HepG2 (cell line): Measurements from ENCODE around the gene ALG11. TPM values are rescaled to one million over a fixed set of nuclear protein-coding genes. Genes with fewer than 3 reads are reported as not detected.
A peak's percentile ranks its signal among the peaks of the same experiment; 100 is the strongest.

ENCODE experiments used
- ARHGAP35 ChIP-seq: sonication (generic); formaldehyde crosslinking; IDR thresholded peaks from 2 replicates; pipeline ENCODE4 v1.9.0; 2022; ENCODE audit warnings: mild to moderate bottlenecking, inconsistent platforms, moderate library complexity, missing genetic modification reagents, borderline replicate concordance
- ARID3A ChIP-seq: IDR thresholded peaks from 2 replicates; pipeline ENCODE4 v1.6.1; 2012; ENCODE audit warnings: low read depth, low read length, improper control_type of control experiment
- CHCHD3 ChIP-seq: sonication (generic); formaldehyde crosslinking; IDR thresholded peaks from 2 replicates; pipeline ENCODE4 v1.8.0; 2022; ENCODE audit warnings: mild to moderate bottlenecking, missing genetic modification reagents, moderate library complexity
- DPF2 ChIP-seq: sonication (generic); formaldehyde crosslinking; IDR thresholded peaks from 2 replicates; pipeline ENCODE4 v1.4.0; 2020; ENCODE audit warnings: mild to moderate bottlenecking, low read depth, missing genetic modification reagents, borderline replicate concordance
- FOXP4 ChIP-seq: sonication (generic); formaldehyde crosslinking; IDR thresholded peaks from 2 replicates; pipeline ENCODE4 v1.4.0; 2020; ENCODE audit warnings: missing genetic modification reagents
- KDM6A ChIP-seq: IDR thresholded peaks from 2 replicates; pipeline ENCODE4 v1.6.1; 2016; ENCODE audit warnings: low read depth
- KLF9 ChIP-seq: IDR thresholded peaks from 2 replicates; pipeline ENCODE4 v1.6.1; 2016; ENCODE audit warnings: low read depth
- KMT2A ChIP-seq: sonication (generic); formaldehyde crosslinking; IDR thresholded peaks from 2 replicates; pipeline ENCODE4 v1.4.0; 2020; ENCODE audit warnings: missing genetic modification reagents
- NAIF1 ChIP-seq: sonication (generic); formaldehyde crosslinking; IDR thresholded peaks from 2 replicates; pipeline ENCODE4 v1.5.0; 2020; ENCODE audit warnings: mild to moderate bottlenecking, missing genetic modification reagents, borderline replicate concordance
- NFE2 ChIP-seq: sonication (generic); formaldehyde crosslinking; IDR thresholded peaks from 2 replicates; pipeline ENCODE4 v1.4.0; 2020; ENCODE audit warnings: missing genetic modification reagents
- NR2F2 ChIP-seq: IDR thresholded peaks from 2 replicates; pipeline ENCODE4 v1.6.1; 2012; ENCODE audit warnings: low read depth, inconsistent platforms, borderline replicate concordance
- PITX1 ChIP-seq: sonication (generic); formaldehyde crosslinking; IDR thresholded peaks from 2 replicates; pipeline ENCODE4 v1.5.1; 2020; ENCODE audit warnings: mild to moderate bottlenecking, missing genetic modification reagents
- RFXAP ChIP-seq: sonication (generic); formaldehyde crosslinking; IDR thresholded peaks from 2 replicates; pipeline ENCODE4 v1.4.0; 2020; ENCODE audit warnings: missing genetic modification reagents, borderline replicate concordance
- TARDBP ChIP-seq: sonication (generic); formaldehyde crosslinking; IDR thresholded peaks from 2 replicates; pipeline ENCODE4 v1.8.0; 2022; ENCODE audit warnings: mild to moderate bottlenecking, missing genetic modification reagents
- U2AF2 ChIP-seq: fragments of 200-400 bp; formaldehyde crosslinking; IDR thresholded peaks from 2 replicates; pipeline ENCODE4 v1.6.1; 2017; ENCODE audit warnings: low read depth, mild to moderate bottlenecking, low read length
- YEATS2 ChIP-seq: sonication (generic); formaldehyde crosslinking; IDR thresholded peaks from 2 replicates; pipeline ENCODE4 v1.4.0; 2020; ENCODE audit warnings: missing genetic modification reagents, borderline replicate concordance
- ZBTB33 ChIP-seq: sonication (generic); formaldehyde crosslinking; IDR thresholded peaks from 2 replicates; pipeline ENCODE4 v1.4.0; 2020; ENCODE audit warnings: missing genetic modification reagents
- ZNF138 ChIP-seq: sonication (generic); formaldehyde crosslinking; IDR thresholded peaks from 2 replicates; pipeline ENCODE4 v1.5.0; 2020; ENCODE audit warnings: mild to moderate bottlenecking, low read depth, missing genetic modification reagents
- ZNF234 ChIP-seq: sonication (generic); formaldehyde crosslinking; conservative IDR thresholded peaks from 2 replicates; pipeline ENCODE4 v1.5.1; 2020; ENCODE audit warnings: mild to moderate bottlenecking, missing genetic modification reagents
- ZNF367 ChIP-seq: sonication (generic); formaldehyde crosslinking; IDR thresholded peaks from 2 replicates; pipeline ENCODE4 v1.4.0; 2020; ENCODE audit warnings: missing genetic modification reagents, borderline replicate concordance
- ZNF644 ChIP-seq: IDR thresholded peaks from 2 replicates; pipeline ENCODE4 v1.6.1; 2016; ENCODE audit warnings: low read depth
- ZNF724P ChIP-seq: sonication (generic); formaldehyde crosslinking; IDR thresholded peaks from 2 replicates; pipeline ENCODE4 v1.8.0; 2022; ENCODE audit warnings: missing genetic modification reagents, borderline replicate concordance
- ZSCAN20 ChIP-seq: sonication (generic); formaldehyde crosslinking; IDR thresholded peaks from 2 replicates; pipeline ENCODE4 v1.4.0; 2020; ENCODE audit warnings: missing genetic modification reagents, mild to moderate bottlenecking, borderline replicate concordance
- polyA plus RNA-seq, 8 experiments: library from polyadenylated mRNA; depleted of rRNA in 3 of 8; stranded (reverse) in 7 of 8; unstranded in 1 of 8; fragments of >200 nt; fragmentation: Illumina TruSeq in 4 of 8; extraction: Trizol in 4 of 8; gene quantifications; 2 replicates each; pipeline versions ENCODE4 v1.2.1 to v1.2.3, GENCODE V29; 2011 to 2016; ENCODE audit warnings: low read depth in 4 of 8, missing spikeins in 1 of 8, mixed read lengths in 1 of 8; ENCODE audit not compliant: insufficient read depth in 1 of 8
- total RNA-seq, 5 experiments: library from RNA; depleted of rRNA; stranded (reverse); fragments of >200 nt; fragmentation: Illumina TruSeq; extraction: Trizol; gene quantifications; 2 replicates each; pipeline ENCODE4 v1.2.3, GENCODE V29; 2016; ENCODE audit warnings: low read depth in 1 of 5

ALG11 gene
- total and polyA plus RNA-seq, 2 of the 13 experiments (the other 11 are each of a cell fraction or from before 2014, with no cell fraction given) = 14.7 to 27.9 TPM

GRCh38 chr13:52011632-52012511 is at the start of gene ALG11 (continued):
- TF ChIP-seq ZBTB33 (no peak), TARDBP (peak; percentile 84), KLF9 (CRISPR knock-in tag) (no peak), ZNF138 (CRISPR knock-in tag) (no peak; the same call in 1 of the 2 replicates), PITX1 (CRISPR knock-in tag) (peak; percentile 74), NR2F2 (peak; percentile 55; the same call in 1 of the 2 replicates), FOXP4 (CRISPR knock-in tag) (peak; percentile 82), NFE2 (CRISPR knock-in tag) (no peak), ZNF644 (CRISPR knock-in tag) (peak; percentile 44; the same call in 1 of the 2 replicates), ARHGAP35 (CRISPR knock-in tag) (0 out of 2 replicates have a peak, but pooled peaks have one; percentile 36), ZNF367 (CRISPR knock-in tag) (no peak), YEATS2 (CRISPR knock-in tag) (peak; percentile 7; the same call in 1 of the 2 replicates), CHCHD3 (CRISPR knock-in tag) (peak; percentile 92; the same call in 1 of the 2 replicates), ARID3A (0 out of 2 replicates have a peak, but pooled peaks have one; percentile 31), U2AF2 (no peak), KDM6A (CRISPR knock-in tag) (peak; percentile 87), NAIF1 (CRISPR knock-in tag) (peak; percentile 78), ZNF724P (CRISPR knock-in tag) (peak; percentile 94; the same call in 1 of the 2 replicates), ZSCAN20 (CRISPR knock-in tag) (peak; percentile 84; the same call in 1 of the 2 replicates), ZNF234 (CRISPR knock-in tag) (no peak), KMT2A (CRISPR knock-in tag) (peak; percentile 91), RFXAP (CRISPR knock-in tag) (no peak; the same call in 1 of the 2 replicates), DPF2 (CRISPR knock-in tag) (peak; percentile 89)
